Globus pallidus (tissue), 1 donor: Measurements from ENCODE around the gene AFF3.
A peak's percentile ranks its signal among the peaks of the same experiment; 100 is the strongest.

ENCODE experiments used
- DNase-seq: peaks from one replicate; pipeline ENCODE4 v3.0.0-alpha.2; 2015; ENCODE audit warnings: low spot score

The AFF3 gene

GRCh38 chr2:100071335-100072043, 70.9 kb downstream of the AFF3 start:
- no peak for DNase-seq

- no peak for DNase-seq
These were observed 72.3 kb downstream of the AFF3 start for GRCh38 chr2:100070078-100070477.

DNA sequence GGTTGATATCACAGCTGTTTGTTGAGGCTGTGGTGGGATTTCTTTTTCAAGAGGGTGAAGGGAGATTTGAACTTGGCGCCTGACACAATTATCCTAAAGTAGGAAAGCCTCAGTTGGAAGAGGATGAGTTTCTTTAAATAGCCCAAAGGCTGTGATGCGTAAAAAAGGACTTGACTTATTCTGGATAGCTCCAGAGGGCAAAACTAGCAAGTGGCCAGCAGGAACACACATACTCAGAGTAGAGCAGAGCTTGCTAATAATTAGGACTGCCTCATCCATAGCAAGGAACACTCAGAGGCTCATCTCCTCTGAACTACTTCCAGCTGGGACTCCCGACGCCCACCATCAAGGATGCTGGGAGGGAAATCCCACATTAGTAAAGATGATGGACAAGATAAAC, 74.0 kb downstream of the AFF3 start:
- no peak for DNase-seq

DNA sequence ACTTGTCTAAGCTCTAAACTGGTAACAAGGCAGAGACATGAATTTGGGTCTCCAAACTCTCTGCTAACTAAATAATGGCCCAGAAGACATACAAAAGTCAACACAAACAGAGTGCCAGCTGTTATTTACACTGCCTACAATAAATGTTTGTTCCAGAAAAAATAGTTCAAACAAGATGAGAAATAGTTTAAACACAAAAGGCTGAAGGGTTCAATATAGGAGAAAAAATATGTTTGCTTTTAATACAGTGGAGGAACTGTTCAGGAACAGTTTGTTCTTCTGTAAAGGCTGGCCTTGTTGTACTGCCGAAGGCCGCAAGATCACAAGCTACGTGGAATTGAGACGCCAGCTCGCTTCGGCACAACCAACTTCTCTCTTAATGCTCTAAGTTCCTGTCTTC, 74.6 kb downstream of the AFF3 start:
- peak; percentile 11 for DNase-seq

- DNase-seq: no peak
These were observed 75.5 kb downstream of the AFF3 start for GRCh38 chr2:100066856-100067255.

DNA sequence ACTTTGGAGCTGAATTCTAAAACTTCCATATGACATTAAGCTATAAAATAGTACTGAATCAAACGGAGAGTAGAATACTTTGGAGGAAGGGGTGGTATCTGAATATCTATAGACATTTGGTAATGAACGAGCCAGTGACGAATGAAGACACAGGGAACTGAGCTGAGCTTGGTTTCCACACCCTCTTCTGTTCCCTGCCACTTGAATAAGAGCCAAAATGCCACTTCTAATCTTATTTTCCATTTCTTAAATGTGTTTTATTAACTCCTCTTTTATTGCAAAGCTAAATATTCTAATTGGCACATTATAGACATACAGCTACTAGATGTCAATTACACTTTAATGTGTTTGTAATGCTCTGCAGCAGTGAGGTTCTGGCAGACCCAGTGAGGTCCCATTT, 76.1 kb downstream of the AFF3 start:
- no peak for DNase-seq

GRCh38 chr2:100064592-100065428, 77.6 kb downstream of the AFF3 start:
- no peak for DNase-seq

DNA sequence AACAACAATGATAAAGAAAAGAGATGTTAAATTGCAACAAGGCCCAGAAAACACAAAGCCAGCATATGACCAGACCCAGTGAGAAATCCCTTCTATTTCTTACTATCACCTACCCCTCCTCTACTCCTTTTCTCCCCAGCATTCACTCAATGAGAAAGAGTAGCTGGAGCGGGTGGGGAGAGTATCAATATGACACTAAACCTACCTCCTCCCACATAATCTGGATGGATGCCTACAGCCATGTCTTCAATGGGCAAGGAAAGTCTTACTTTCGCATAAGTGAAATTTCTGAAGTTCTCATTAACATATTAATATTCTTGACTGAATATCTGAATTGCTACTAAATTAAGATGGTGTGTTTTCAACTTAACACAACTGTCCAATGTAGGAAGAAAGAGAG, 78.2 kb downstream of the AFF3 start:
- DNase-seq: no peak

DNA sequence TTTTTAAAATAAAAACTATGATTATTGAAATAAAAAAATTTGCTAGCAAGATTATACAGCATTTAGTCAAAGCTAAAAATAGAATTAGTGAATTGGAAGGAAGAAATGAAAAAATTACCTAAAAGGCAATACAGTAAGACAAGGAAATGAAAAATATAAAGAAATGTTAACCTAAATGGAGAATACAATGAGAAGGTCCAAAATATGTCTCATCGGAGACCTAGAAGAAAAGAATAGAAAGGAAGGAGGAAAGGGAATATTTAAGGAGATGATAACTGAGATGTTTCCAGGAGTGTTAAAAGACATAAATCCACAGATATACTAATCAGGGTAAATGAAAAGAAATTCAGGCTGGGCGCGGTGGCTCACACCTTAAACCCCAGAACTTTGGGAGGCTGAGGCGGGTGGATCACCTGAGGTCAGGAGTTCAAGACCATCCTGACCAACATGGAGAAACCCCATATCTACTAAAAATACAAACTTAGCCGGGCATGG, 78.9 kb downstream of the AFF3 start:
- no peak for DNase-seq

DNA sequence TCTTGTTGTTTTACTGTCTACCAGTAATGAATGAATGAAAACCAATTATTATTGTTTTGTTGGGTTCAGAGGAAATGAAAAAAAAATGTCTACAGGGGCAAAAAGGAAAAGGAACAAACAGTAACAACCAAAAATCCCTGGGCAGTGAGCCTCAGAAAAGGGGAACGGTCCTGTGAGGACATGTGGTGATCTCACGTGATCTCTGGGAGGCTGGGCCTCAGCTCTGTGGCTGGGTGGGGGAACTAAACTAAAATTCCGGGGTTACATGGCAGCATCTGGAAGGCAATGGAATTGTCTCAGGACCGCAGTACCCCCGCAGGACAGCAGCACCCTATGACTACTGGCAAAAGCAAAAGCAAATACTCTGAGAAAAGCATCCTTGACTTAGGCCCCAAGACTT, 80.1 kb downstream of the AFF3 start:
- DNase-seq: no peak

DNA sequence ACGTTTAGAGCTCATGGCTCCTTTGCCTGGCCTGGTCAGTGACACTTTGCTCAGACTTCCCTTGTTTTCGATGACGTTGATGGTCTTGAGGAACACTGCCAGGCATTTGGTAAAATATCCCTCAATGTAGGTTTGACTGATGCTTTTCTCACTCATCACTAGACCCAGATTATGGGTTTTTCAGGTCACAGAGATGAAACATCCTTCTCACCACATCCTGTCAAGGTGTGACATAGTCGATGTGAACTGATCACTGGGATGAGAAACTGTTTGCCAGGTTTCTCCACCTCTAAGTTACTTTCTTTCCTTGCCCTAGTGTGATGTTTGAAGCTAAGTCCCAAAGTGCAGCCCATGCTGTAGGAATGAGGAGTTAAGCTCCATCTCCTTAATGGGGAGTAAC, 81.5 kb downstream of the AFF3 start:
- no peak for DNase-seq

- no peak for DNase-seq
These were observed 82.8 kb downstream of the AFF3 start for GRCh38 chr2:100059638-100060037.

DNA sequence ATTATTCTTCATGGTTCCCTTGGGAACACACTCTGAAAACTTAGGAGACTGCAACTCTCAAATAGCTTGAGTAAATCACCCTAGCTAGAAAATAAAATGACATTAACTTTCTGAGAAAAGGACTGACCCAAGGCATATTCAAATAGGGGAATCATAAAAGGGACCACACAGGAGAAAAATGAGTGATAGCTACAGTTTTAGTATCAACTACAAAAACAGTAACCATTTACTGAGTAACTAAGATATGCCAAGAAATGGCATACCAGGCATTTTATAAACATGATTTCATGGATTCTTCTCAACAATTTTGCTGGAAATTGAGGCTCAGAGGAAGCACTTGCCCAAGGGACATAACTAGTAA, 84.5 kb downstream of the AFF3 start:
- DNase-seq: no peak

DNA sequence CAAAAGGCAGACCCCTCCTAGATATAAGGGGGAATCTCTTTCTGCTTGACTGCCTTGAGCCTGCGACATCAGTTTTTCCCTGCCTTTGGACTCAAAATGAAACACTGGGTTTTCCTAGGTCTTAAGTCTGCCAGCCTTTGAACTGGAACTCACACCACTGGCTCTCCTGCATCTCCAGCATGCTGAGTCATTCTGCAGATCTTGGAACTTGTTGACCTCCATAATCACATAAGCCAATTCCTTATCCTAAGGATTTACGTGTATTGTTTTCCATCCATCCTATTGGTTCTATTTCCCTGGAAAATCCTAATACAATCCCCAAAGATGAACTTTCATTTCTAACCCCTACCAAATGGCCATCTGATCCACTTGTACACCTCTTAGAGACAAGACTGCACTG, 88.0 kb downstream of the AFF3 start:
- no peak for DNase-seq

- no peak for DNase-seq
These were observed 89.1 kb downstream of the AFF3 start for GRCh38 chr2:100053087-100053885.

- DNase-seq: no peak
These were observed 89.7 kb downstream of the AFF3 start for GRCh38 chr2:100052650-100053049.

- DNase-seq: no peak
These were observed 91.1 kb downstream of the AFF3 start for GRCh38 chr2:100051253-100051652.

- DNase-seq: no peak
These were observed 91.7 kb downstream of the AFF3 start for GRCh38 chr2:100050685-100051084.

- no peak for DNase-seq
These were observed 95.1 kb downstream of the AFF3 start for GRCh38 chr2:100046961-100047947.

DNA sequence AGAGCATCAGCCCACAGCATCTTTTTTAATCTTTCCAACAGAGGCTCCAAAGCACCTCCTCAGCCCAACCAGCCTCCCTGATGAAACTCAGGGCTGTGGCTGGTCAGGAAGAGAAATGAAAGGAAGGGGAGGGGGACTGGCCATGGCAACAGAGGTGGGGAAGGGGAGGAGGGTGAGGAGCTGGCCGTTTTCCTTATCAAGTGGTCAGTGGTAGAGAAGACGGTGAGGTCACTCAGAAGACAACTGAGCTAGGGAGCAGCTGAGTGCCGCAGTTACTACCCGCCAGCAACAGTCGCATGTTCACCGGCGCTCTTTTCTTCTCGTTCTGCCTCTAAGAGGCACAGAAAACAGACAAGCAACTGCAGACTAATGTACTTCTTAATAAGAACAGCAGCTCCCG, 97.4 kb downstream of the AFF3 start:
- no peak for DNase-seq

GRCh38 chr2:100043891-100044255, 98.5 kb downstream of the AFF3 start:
- DNase-seq: no peak
